ENCODE data around the gene ZNF783.
"Not testable (repeated sequence)": the region's sequence is repeated elsewhere in the genome, so short reads cannot be mapped to it uniquely, and the experiment has no call there.

The ZNF783 gene

GRCh38 chr7:149306854-149307253 is 44.9 kb downstream of the ZNF783 start:
- no peak for DNase-seq

- no peak for DNase-seq
Observed at GRCh38 chr7:149307775-149308501, 45.9 kb downstream of the ZNF783 start.

- no peak for DNase-seq
Observed at GRCh38 chr7:149310113-149310836, 48.3 kb downstream of the ZNF783 start.

GRCh38 chr7:149310990-149311573 is 49.1 kb downstream of the ZNF783 start:
- no peak for DNase-seq

- DNase-seq = no peak
Observed at GRCh38 chr7:149313981-149314380, 52.0 kb downstream of the ZNF783 start.

- DNase-seq = no peak
Observed at GRCh38 chr7:149316606-149317005, 54.6 kb downstream of the ZNF783 start.

GRCh38 chr7:149317496-149317895 is 55.5 kb downstream of the ZNF783 start:
- DNase-seq = no peak

GRCh38 chr7:149317986-149318672 is 56.1 kb downstream of the ZNF783 start:
- DNase-seq = no peak

GRCh38 chr7:149319376-149319775 is 57.4 kb downstream of the ZNF783 start:
- no peak for DNase-seq

- no peak for DNase-seq
Observed at GRCh38 chr7:149320313-149321124, 58.5 kb downstream of the ZNF783 start.

- DNase-seq = not testable (repeated sequence)
Observed at GRCh38 chr7:149321125-149321905, 59.3 kb downstream of the ZNF783 start.

- no peak for DNase-seq
Observed at GRCh38 chr7:149321978-149322541, 60.1 kb downstream of the ZNF783 start.

GRCh38 chr7:149322737-149323136 is 60.7 kb downstream of the ZNF783 start:
- no peak for DNase-seq

- DNase-seq = no peak
Observed at GRCh38 chr7:149325248-149325647, 63.3 kb downstream of the ZNF783 start.

GRCh38 chr7:149329265-149329664 is 67.3 kb downstream of the ZNF783 start:
- no peak for DNase-seq

GRCh38 chr7:149329766-149330334 is 67.9 kb downstream of the ZNF783 start:
- DNase-seq = no peak

GRCh38 chr7:149330914-149331567 is 69.0 kb downstream of the ZNF783 start:
- DNase-seq = no peak

- DNase-seq = not testable (repeated sequence)
Observed at GRCh38 chr7:149332602-149333320, 70.8 kb downstream of the ZNF783 start.

- DNase-seq = no peak
Observed at GRCh38 chr7:149333321-149333717, 71.3 kb downstream of the ZNF783 start.

- no peak for DNase-seq
Observed at GRCh38 chr7:149334219-149334618, 72.2 kb downstream of the ZNF783 start.

All from NCI-H1436 treated with DMSO at 0.1 percent for 48 hours (cell line).